ENCODE results near the gene HMGCR.

DNA sequence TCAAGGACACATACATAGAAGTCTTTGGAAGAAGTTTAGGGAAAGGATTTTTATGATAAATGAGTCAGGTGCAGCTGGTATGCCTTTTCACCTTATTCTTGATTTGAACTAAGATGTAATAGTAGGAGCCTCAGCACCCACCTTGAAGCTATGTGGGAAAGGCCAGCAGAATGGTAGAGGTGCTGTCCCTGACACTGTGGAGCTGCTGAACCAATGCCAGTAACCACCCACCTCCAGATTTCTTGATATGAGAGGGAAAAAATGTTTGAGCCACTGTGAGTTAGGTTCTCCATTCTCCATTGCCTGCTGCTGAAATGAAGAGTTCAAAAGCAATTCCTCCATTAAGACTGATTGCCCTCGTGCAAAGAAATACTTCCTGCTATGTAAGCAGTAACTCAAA lies 12.2 kb upstream of the HMGCR start:
- TF ChIP-seq, protein P1, sequence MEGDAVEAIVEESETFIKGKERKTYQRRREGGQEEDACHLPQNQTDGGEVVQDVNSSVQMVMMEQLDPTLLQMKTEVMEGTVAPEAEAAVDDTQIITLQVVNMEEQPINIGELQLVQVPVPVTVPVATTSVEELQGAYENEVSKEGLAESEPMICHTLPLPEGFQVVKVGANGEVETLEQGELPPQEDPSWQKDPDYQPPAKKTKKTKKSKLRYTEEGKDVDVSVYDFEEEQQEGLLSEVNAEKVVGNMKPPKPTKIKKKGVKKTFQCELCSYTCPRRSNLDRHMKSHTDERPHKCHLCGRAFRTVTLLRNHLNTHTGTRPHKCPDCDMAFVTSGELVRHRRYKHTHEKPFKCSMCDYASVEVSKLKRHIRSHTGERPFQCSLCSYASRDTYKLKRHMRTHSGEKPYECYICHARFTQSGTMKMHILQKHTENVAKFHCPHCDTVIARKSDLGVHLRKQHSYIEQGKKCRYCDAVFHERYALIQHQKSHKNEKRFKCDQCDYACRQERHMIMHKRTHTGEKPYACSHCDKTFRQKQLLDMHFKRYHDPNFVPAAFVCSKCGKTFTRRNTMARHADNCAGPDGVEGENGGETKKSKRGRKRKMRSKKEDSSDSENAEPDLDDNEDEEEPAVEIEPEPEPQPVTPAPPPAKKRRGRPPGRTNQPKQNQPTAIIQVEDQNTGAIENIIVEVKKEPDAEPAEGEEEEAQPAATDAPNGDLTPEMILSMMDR (tag by site-specific recombination; IDR thresholded peaks at IDR 0.05) = no peak
- TF ChIP-seq IKZF3 (tag by site-specific recombination; IDR thresholded peaks at IDR 0.05) = no peak

Data from HEK293 (cell line).